Skeletal muscle tissue (tissue), 4 donors: Measurements from ENCODE around the gene ADGRL3. TPM values are rescaled to one million over a fixed set of nuclear protein-coding genes. Genes with fewer than 3 reads are reported as not detected.

Source experiments
- H3K27ac ChIP-seq: one replicate; pipeline ENCODE4 v1.7.0; 2013; ENCODE audit warnings: mild to moderate bottlenecking, low read depth, low read length, inconsistent platforms
- H3K27me3 ChIP-seq, 3 donors: one replicate each; pipeline ENCODE4 v1.7.0; 2013; ENCODE audit warnings: low read length in 3 of 3; ENCODE audit not compliant: control insufficient read depth in 3 of 3, insufficient read depth in 3 of 3
- H3K36me3 ChIP-seq, 3 donors: one replicate each; pipeline ENCODE4 v1.7.0; 2013; ENCODE audit warnings: low read length in 3 of 3; ENCODE audit not compliant: control insufficient read depth in 3 of 3, insufficient read depth in 3 of 3
- H3K4me1 ChIP-seq, 3 donors: one replicate each; pipeline ENCODE4 v1.7.0; 2013; ENCODE audit warnings: low read length in 3 of 3, mild to moderate bottlenecking in 3 of 3; ENCODE audit not compliant: control insufficient read depth in 3 of 3, insufficient read depth in 3 of 3
- H3K4me3 ChIP-seq, 3 donors: one replicate each; pipeline ENCODE4 v1.7.0; 2013; ENCODE audit warnings: low read length in 3 of 3
- H3K9ac ChIP-seq, 3 donors: one replicate each; pipeline ENCODE4 v1.7.0; 2013; ENCODE audit warnings: low read length in 3 of 3, mild to moderate bottlenecking in 3 of 3, moderate library complexity in 2 of 3, low read depth in 1 of 3
- H3K9me3 ChIP-seq, 3 donors: one replicate each; pipeline ENCODE4 v1.7.0; 2013; ENCODE audit warnings: low read length in 3 of 3; ENCODE audit not compliant: control insufficient read depth in 3 of 3
- total RNA-seq: library from RNA; depleted of rRNA; stranded (reverse); fragments of >200 nt; gene quantifications from one replicate; pipeline ENCODE4 v1.2.3, GENCODE V29; 2014
- donor health status: Osteomylitis.

Gene ADGRL3
- total RNA-seq, 1 donor from 2014 or later, result 59.0 TPM

GRCh38 chr4:61919561-61919960 is 719.4 kb downstream of the ADGRL3 start:
- Histone ChIP-seq H3K27ac (no peak overlapping the region), H3K9ac (no peak overlapping the region), H3K27me3 (no peaks in the 10 kb centered on the region), H3K4me3 (no peak overlapping the region), H3K36me3 (no peaks in the 10 kb centered on the region), H3K4me1 (no peaks in the 10 kb centered on the region), H3K9me3 (no peaks in the 10 kb centered on the region)

- no peak overlapping the region for H3K9ac ChIP-seq
- no peaks in the 10 kb centered on the region for H3K4me1 ChIP-seq
- no peak overlapping the region for H3K4me3 ChIP-seq
- H3K36me3 ChIP-seq, result no peaks in the 10 kb centered on the region
- no peak overlapping the region for H3K27ac ChIP-seq
- H3K27me3 ChIP-seq, result no peaks in the 10 kb centered on the region
- no peaks in the 10 kb centered on the region for H3K9me3 ChIP-seq
These were observed 721.8 kb downstream of the ADGRL3 start for GRCh38 chr4:61921920-61922319.

GRCh38 chr4:61922766-61923165 is 722.6 kb downstream of the ADGRL3 start:
- Histone ChIP-seq H3K4me3 (no peak overlapping the region), H3K27me3 (no peaks in the 10 kb centered on the region), H3K9ac (no peak overlapping the region), H3K36me3 (no peaks in the 10 kb centered on the region), H3K9me3 (no peaks in the 10 kb centered on the region), H3K27ac (no peak overlapping the region), H3K4me1 (no peaks in the 10 kb centered on the region)

GRCh38 chr4:61923179-61923578 is 723.1 kb downstream of the ADGRL3 start:
- Histone ChIP-seq H3K27me3 (no peaks in the 10 kb centered on the region), H3K9me3 (no peaks in the 10 kb centered on the region), H3K4me3 (no peak overlapping the region), H3K9ac (no peak overlapping the region), H3K4me1 (no peaks in the 10 kb centered on the region), H3K36me3 (no peaks in the 10 kb centered on the region), H3K27ac (no peak overlapping the region)

GRCh38 chr4:61924131-61924530 is 724.0 kb downstream of the ADGRL3 start:
- Histone ChIP-seq H3K9ac (no peak overlapping the region), H3K9me3 (no peaks in the 10 kb centered on the region), H3K27me3 (no peaks in the 10 kb centered on the region), H3K27ac (no peak overlapping the region), H3K4me1 (no peaks in the 10 kb centered on the region), H3K36me3 (no peaks in the 10 kb centered on the region), H3K4me3 (no peak overlapping the region)

GRCh38 chr4:61933527-61933926 is 733.4 kb downstream of the ADGRL3 start:
- Histone ChIP-seq H3K27ac (no peak overlapping the region), H3K9ac (no peak overlapping the region), H3K27me3 (no peaks in the 10 kb centered on the region), H3K4me1 (no peaks in the 10 kb centered on the region), H3K9me3 (no peaks in the 10 kb centered on the region), H3K36me3 (no peaks in the 10 kb centered on the region), H3K4me3 (no peak overlapping the region)

GRCh38 chr4:61934198-61934597 is 734.1 kb downstream of the ADGRL3 start:
- H3K36me3 ChIP-seq, result no peaks in the 10 kb centered on the region
- no peaks in the 10 kb centered on the region for H3K4me1 ChIP-seq
- no peak overlapping the region for H3K4me3 ChIP-seq
- no peak overlapping the region for H3K9ac ChIP-seq
- no peaks in the 10 kb centered on the region for H3K9me3 ChIP-seq
- no peaks in the 10 kb centered on the region for H3K27me3 ChIP-seq
- H3K27ac ChIP-seq, result no peak overlapping the region

- Histone ChIP-seq H3K9ac (no peak overlapping the region), H3K36me3 (no peaks in the 10 kb centered on the region), H3K9me3 (no peaks in the 10 kb centered on the region), H3K27ac (no peak overlapping the region), H3K27me3 (no peaks in the 10 kb centered on the region), H3K4me3 (no peak overlapping the region), H3K4me1 (no peaks in the 10 kb centered on the region)
These were observed 738.2 kb downstream of the ADGRL3 start for GRCh38 chr4:61938250-61938846.

- Histone ChIP-seq H3K27ac (no peak overlapping the region), H3K4me3 (no peak overlapping the region), H3K27me3 (no peaks in the 10 kb centered on the region), H3K4me1 (no peaks in the 10 kb centered on the region), H3K36me3 (no peaks in the 10 kb centered on the region), H3K9me3 (no peaks in the 10 kb centered on the region), H3K9ac (no peak overlapping the region)
These were observed 750.5 kb downstream of the ADGRL3 start for GRCh38 chr4:61950625-61951024.

- Histone ChIP-seq H3K36me3 (no peaks in the 10 kb centered on the region), H3K9ac (no peak overlapping the region), H3K4me3 (no peak overlapping the region), H3K27me3 (no peaks in the 10 kb centered on the region), H3K27ac (no peak overlapping the region), H3K9me3 (no peaks in the 10 kb centered on the region), H3K4me1 (no peaks in the 10 kb centered on the region)
These were observed 753.3 kb downstream of the ADGRL3 start for GRCh38 chr4:61953386-61953785.

- H3K9me3 ChIP-seq, result no peaks in the 10 kb centered on the region
- H3K9ac ChIP-seq, result no peak overlapping the region
- no peaks in the 10 kb centered on the region for H3K4me1 ChIP-seq
- no peaks in the 10 kb centered on the region for H3K27me3 ChIP-seq
- H3K36me3 ChIP-seq, result no peaks in the 10 kb centered on the region
- no peak overlapping the region for H3K4me3 ChIP-seq
- no peak overlapping the region for H3K27ac ChIP-seq
These were observed 758.5 kb downstream of the ADGRL3 start for GRCh38 chr4:61958591-61958990.
